Esophagus muscularis mucosa (tissue), 4 donors: ENCODE results near the gene MRTFB. TPM values are rescaled to one million over a fixed set of nuclear protein-coding genes. Genes with fewer than 3 reads are reported as not detected.

Source experiments
- DNase-seq: peaks from one replicate; pipeline ENCODE4 v3.0.0-alpha.2; 2017; ENCODE audit errors: extremely low spot score
- H3K27ac ChIP-seq, 4 donors: fragments of 200-600 bp; sonication (generic); replicated peaks in 1 of 4; 1 replicate in 3 of 4; 2 replicates in 1 of 4; pipeline ENCODE4 v1.5.1; 2016 to 2019; ENCODE audit warnings: mild to moderate bottlenecking in 1 of 4
- H3K27me3 ChIP-seq, 4 donors: fragments of 200-600 bp; sonication (generic); one replicate each; pipeline versions ENCODE4 v1.5.1 to v1.6.0; 2016 to 2019
- H3K36me3 ChIP-seq, 4 donors: fragments of 200-600 bp; sonication (generic); one replicate each; pipeline ENCODE4 v1.5.1; 2016 to 2019
- H3K4me1 ChIP-seq, 4 donors: fragments of 200-600 bp; sonication (generic); one replicate each; pipeline ENCODE4 v1.5.1; 2016 to 2019
- H3K4me3 ChIP-seq, 4 donors: fragments of 200-600 bp; sonication (generic); 1 replicate in 2 of 4; 2 replicates in 2 of 4; pipeline ENCODE4 v1.5.1; 2016 to 2019; ENCODE audit warnings: mild to moderate bottlenecking in 4 of 4, moderate library complexity in 1 of 4
- H3K9me3 ChIP-seq, 4 donors: fragments of 200-600 bp; sonication (generic); 1 replicate in 3 of 4; 2 replicates in 1 of 4; pipeline ENCODE4 v1.5.1; 2016 to 2019
- CTCF ChIP-seq, 3 experiments: fragments of 200-600 bp in 2 of 3; fragments of 450-650 bp in 1 of 3; sonication (generic) in 2 of 3; IDR thresholded peaks; one replicate each; pipeline ENCODE4 v1.5.1; 2017 to 2019; ENCODE audit warnings: antibody characterized with exemption in 3 of 3, mild to moderate bottlenecking in 2 of 3, moderate library complexity in 1 of 3
- EP300 ChIP-seq: sonication (generic); formaldehyde crosslinking; IDR thresholded peaks from one replicate; pipeline ENCODE4 v1.6.1; 2017; ENCODE audit warnings: antibody characterized with exemption
- POLR2A ChIP-seq: fragments of 450-650 bp; IDR thresholded peaks from one replicate; pipeline ENCODE4 v1.6.1; 2017; ENCODE audit warnings: antibody characterized with exemption, moderate library complexity, mild to moderate bottlenecking, low read depth
- POLR2AphosphoS5 ChIP-seq, 2 donors: sonication (generic); formaldehyde crosslinking; IDR thresholded peaks; one replicate each; pipeline ENCODE4 v1.6.1; 2017; ENCODE audit warnings: antibody characterized with exemption in 2 of 2
- WGBS: methylation state at CpG from one replicate; pipeline ENCODE4 v1.1.5; 2018; 5-methylcytosine and 5-hydroxymethylcytosine counted together
- intact Hi-C: fragments of 100-400 bp; cut with DNase I; formaldehyde crosslinking; loops from one replicate; pipeline ENCODE4 v1.15.1; 2023
- total RNA-seq, 4 donors: library from RNA; depleted of rRNA; stranded (reverse); fragments of >200 nt; gene quantifications; one replicate each; pipeline versions ENCODE4 v1.1.0 to v1.2.1, GENCODE V29; 2016

Gene MRTFB
- total RNA-seq, 4 donors from 2014 or later = 36.3 to 63.6 (median 48.2) TPM

GRCh38 chr16:14106457-14106856, 35.3 kb downstream of the MRTFB start:
- TF ChIP-seq CTCF (IDR thresholded peaks at IDR 0.05) = no peak
- TF ChIP-seq EP300 = no peak
- TF ChIP-seq POLR2A = no peak
- no peak for TF ChIP-seq POLR2AphosphoS5 (IDR thresholded peaks at IDR 0.05)
- Histone ChIP-seq H3K4me1 (peaks cover 67 to 100% (median 97%) of the 10 kb centered on the region in 4 donors), H3K36me3 (no peaks in the 10 kb centered on the region), H3K4me3 (no peak overlapping the region), H3K9me3 (no peaks in the 10 kb centered on the region), H3K27ac (peak overlapping the region in 3 of 4 donors; percentile 20 to 57 (median 51)), H3K27me3 (no peaks in the 10 kb centered on the region)
- 36% methylated on average over 3 of the region's 3 CpGs for WGBS
- no peak for DNase-seq
- intact Hi-C loops = no loop called here

DNA sequence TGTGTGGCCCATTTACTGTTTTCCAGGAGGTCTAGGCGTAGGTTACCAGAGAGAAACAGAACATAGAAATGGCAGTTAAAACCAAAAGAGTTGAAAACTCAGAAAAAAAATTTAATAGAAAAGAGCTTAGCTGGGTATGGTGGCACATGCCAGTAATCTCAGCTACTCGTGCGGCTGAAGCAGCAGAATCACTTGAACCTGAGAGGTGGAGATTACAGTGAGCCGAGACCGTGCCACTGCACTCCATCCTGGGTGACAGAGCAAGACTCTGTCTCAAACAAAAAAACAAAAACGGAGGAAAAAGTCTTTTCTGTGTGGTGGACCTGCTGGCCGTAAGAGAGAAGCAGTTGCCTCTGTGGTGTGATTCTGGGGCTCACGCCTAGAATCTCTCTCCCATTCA, 35.8 kb downstream of the MRTFB start:
- no peak for DNase-seq
- H3K4me1 ChIP-seq = peaks cover 66 to 100% (median 97%) of the 10 kb centered on the region in 4 donors
- H3K9me3 ChIP-seq = no peaks in the 10 kb centered on the region
- intact Hi-C loops = no loop called here
- no peaks in the 10 kb centered on the region for H3K36me3 ChIP-seq
- H3K27me3 ChIP-seq = no peaks in the 10 kb centered on the region
- WGBS = 85% methylated on average over 8 of the region's 8 CpGs
- no peak for TF ChIP-seq CTCF (IDR thresholded peaks at IDR 0.05)
- peak overlapping the region in 3 of 4 donors; percentile 20 to 57 (median 51) for H3K27ac ChIP-seq
- H3K4me3 ChIP-seq = no peak overlapping the region

DNA sequence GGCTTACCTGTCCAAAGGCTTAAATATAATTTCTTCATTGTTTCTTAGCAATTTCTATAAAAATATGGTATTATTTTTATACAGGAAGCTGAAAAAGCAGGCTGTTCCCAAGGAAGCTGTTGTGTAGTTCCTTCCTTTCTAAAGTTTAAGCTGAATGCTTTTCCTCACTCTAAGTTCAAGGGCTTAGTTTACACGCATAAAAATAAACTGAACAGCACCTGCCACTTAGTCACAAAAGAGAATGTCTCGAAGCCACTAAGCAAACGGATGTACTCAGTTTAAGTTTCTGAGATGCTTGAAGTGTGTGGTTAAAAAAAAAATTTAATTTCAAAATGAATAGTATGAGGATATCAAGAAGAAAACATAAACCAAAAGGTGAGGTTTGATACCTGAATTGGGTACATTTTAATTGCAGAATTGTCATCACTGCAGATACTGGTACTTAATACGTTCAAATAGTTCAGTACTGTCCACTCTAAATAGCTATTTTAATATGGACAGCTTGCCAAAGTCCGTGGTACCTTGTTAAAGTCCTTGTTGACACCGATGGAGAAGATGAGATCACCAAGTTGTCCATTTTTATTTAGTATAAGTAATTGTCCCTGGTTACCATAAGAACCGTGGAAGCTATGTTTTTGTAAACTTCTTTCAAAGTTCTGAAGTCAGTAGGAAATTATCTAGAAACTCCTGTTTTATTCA, 38.1 kb downstream of the MRTFB start:
- WGBS = 85% methylated on average over 7 of the region's 7 CpGs
- DNase-seq = no peak
- H3K36me3 ChIP-seq = no peaks in the 10 kb centered on the region
- H3K4me3 ChIP-seq = no peak overlapping the region
- H3K27me3 ChIP-seq = no peaks in the 10 kb centered on the region
- no peaks in the 10 kb centered on the region for H3K9me3 ChIP-seq
- intact Hi-C loops = no loop called here
- peaks cover 61 to 100% (median 97%) of the 10 kb centered on the region in 4 donors for H3K4me1 ChIP-seq
- H3K27ac ChIP-seq = peak overlapping the region in 2 of 4 donors; percentile 4 to 46
- TF ChIP-seq POLR2AphosphoS5 (IDR thresholded peaks at IDR 0.05) (no peak), EP300 (no peak), POLR2A (no peak), CTCF (IDR thresholded peaks at IDR 0.05) (no peak)

DNA sequence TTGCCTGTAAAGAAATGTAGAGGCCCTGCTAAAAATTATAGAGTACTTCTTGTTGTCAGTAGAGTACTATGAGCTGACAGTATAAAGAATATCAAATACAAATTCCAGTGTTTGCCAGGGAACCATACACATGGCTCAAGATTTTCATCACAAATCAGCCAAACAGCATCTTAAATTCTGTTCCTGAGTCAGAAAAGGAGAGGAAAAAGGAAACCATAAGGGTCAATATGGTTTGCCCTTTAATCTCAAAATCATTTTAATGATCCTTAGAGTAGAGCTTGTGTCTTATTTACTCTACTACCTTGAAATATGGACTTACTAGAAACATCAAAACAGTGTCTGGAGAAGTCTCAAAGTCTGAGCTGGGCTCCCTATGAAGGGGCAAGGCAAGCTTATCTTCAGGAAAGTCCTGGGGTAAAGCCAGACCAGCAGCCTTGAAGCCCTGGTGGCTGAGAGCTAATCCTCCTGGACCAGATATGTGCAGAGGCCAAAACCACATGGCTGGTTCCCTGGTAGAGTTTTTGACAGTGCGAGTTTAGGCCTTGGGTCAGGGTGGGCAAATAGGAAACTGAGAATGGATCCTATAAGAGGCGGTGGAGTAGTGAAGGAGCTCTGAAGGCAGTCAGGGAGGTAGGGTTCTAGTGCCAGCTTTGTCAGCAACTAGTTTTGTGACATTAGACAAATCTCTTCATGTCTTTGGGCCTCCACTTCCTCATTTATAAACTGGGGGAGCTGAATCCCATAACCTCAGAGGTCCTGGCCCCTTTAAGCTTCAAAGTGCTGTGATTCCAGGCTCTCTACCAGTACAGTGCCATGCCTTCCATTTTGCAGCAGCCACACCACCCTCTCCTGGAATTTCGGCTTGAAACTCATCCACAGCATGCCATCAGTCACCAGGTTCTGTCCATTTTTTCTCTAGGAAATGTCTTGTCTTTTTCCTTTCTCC, 38.9 kb downstream of the MRTFB start:
- peaks cover 66 to 100% (median 97%) of the 10 kb centered on the region in 4 donors for H3K4me1 ChIP-seq
- H3K27ac ChIP-seq = peak overlapping the region; percentile 4 to 61 (median 38)

More for the DNA sequence above, 38.9 kb downstream of the MRTFB start:
- H3K27me3 ChIP-seq = no peaks in the 10 kb centered on the region
- no peak overlapping the region for H3K4me3 ChIP-seq
- 96% methylated on average over 3 of the region's 3 CpGs for WGBS
- TF ChIP-seq CTCF (IDR thresholded peaks at IDR 0.05) = no peak
- TF ChIP-seq POLR2AphosphoS5 (IDR thresholded peaks at IDR 0.05) = no peak
- no peak for TF ChIP-seq POLR2A
- TF ChIP-seq EP300 = no peak
- intact Hi-C loops = no loop called here
- DNase-seq = no peak
- H3K36me3 ChIP-seq = no peaks in the 10 kb centered on the region
- H3K9me3 ChIP-seq = no peaks in the 10 kb centered on the region
